ENCODE results near the gene ANKRD11. TPM values are rescaled to one million over a fixed set of nuclear protein-coding genes. Genes with fewer than 3 reads are reported as not detected.

ANKRD11 gene
- polyA plus RNA-seq, 3 donors: 3.2 to 62.4 (median 5.4) TPM

- no peaks in the 10 kb centered on the region for H3K9me3 Mint-ChIP-seq
- WGBS (ENCODE audit: insufficient coverage): 86% methylated on average over 14 of the region's 16 CpGs
- no peaks in the 10 kb centered on the region for H3K79me2 ChIP-seq (ENCODE audit: insufficient read depth, low read length)
- H3K36me3 ChIP-seq (replicated peaks in 1 of 2; ENCODE audit: control insufficient read depth in 1 of 2, insufficient read depth in 2 of 2, low read length in 2 of 2): peaks cover 69 to 93% of the 10 kb centered on the region in 2 donors
- intact Hi-C loops (cut with micrococcal nuclease): no loop called here
- TF ChIP-seq, protein P1, sequence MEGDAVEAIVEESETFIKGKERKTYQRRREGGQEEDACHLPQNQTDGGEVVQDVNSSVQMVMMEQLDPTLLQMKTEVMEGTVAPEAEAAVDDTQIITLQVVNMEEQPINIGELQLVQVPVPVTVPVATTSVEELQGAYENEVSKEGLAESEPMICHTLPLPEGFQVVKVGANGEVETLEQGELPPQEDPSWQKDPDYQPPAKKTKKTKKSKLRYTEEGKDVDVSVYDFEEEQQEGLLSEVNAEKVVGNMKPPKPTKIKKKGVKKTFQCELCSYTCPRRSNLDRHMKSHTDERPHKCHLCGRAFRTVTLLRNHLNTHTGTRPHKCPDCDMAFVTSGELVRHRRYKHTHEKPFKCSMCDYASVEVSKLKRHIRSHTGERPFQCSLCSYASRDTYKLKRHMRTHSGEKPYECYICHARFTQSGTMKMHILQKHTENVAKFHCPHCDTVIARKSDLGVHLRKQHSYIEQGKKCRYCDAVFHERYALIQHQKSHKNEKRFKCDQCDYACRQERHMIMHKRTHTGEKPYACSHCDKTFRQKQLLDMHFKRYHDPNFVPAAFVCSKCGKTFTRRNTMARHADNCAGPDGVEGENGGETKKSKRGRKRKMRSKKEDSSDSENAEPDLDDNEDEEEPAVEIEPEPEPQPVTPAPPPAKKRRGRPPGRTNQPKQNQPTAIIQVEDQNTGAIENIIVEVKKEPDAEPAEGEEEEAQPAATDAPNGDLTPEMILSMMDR (IDR thresholded peaks at IDR 0.05): no peak
- H3K4me3 Mint-ChIP-seq: no peak overlapping the region
- H3K27me3 ChIP-seq (ENCODE audit: control insufficient read depth in 2 of 2, insufficient read depth in 2 of 2, low read length in 2 of 2): no peaks in the 10 kb centered on the region
- peaks cover 7% of the 10 kb centered on the region for H4K20me1 ChIP-seq (ENCODE audit: insufficient read depth, low read length)
- peaks cover 9% of the 10 kb centered on the region for H3K4me1 Mint-ChIP-seq
- H3K36me3 Mint-ChIP-seq: peaks cover 72 to 95% of the 10 kb centered on the region in 2 donors
- no peak overlapping the region for H3K4me3 ChIP-seq (replicated peaks in 1 of 3; ENCODE audit: low read depth in 2 of 3, low read length in 3 of 3)
- peaks cover 10 to 12% of the 10 kb centered on the region in 2 donors for H3K4me1 ChIP-seq (ENCODE audit: control insufficient read depth in 1 of 2, insufficient read depth in 2 of 2, low read length in 2 of 2)
- H3K9me3 ChIP-seq (replicated peaks in 1 of 2; ENCODE audit: control insufficient read depth in 1 of 2, insufficient read depth in 1 of 2, low read length in 2 of 2): no peaks in the 10 kb centered on the region
- H3K27ac ChIP-seq (ENCODE audit: low read depth in 1 of 2, low read length in 2 of 2): no peak overlapping the region
- H3K27me3 Mint-ChIP-seq (ENCODE audit: low read depth in 3 of 3): peaks cover 0 to under 1% (median 0%) of the 10 kb centered on the region in 3 donors
- H2AFZ ChIP-seq (ENCODE audit: insufficient read depth, low read depth, low read length, poor library complexity, severe bottlenecking): no peak overlapping the region
- peak overlapping the region in 1 of 7 donors; percentile 35 for H3K27ac Mint-ChIP-seq
- DNase-seq: no peak
- H3K9ac ChIP-seq (ENCODE audit: insufficient read depth, low read length, poor library complexity, severe bottlenecking): no peak overlapping the region
- H3K4me2 ChIP-seq (replicated peaks; ENCODE audit: extremely low read depth, low read length, poor library complexity, severe bottlenecking): no peak overlapping the region
These were observed 38.7 kb upstream of the ANKRD11 start for GRCh38 chr16:89529097-89529496.

DNA sequence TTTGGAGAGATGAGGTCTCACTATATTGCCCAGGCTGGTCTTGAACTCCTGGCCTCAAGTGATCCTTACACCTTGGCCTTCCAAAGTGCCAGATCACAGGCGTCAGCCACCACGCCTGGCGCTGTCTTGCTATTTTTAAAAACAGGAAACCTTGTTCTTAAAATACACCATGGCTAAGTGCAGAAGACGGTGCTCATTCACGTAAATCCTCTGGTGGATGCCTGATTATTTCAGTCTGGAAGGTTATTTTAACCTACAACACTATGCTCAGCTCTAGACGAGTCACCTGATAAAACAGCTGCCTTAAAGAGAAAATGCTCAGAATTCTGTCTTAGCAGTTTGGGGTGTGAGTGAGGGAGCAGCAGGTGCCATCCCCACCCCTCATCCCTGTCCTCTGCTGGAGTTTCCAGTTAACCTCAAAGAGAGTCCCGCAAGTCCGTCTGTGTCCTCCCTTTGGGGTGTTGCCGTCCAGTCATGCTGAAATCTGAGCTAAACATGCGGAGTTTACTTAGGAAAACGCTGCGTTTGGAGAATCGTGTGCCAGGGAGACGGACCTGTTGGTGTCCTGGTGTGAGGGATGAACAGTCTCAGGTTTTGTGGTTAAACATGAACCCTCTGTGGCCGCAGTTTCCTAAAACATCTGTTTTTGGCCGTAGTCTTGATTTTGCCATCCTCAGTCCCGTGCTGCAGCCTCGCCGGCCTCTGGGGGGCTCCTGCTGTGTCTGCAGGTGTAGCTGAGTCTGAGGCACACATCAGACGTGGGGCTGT, 35.0 kb upstream of the ANKRD11 start:
- Mint-ChIP-seq H3K4me3 (no peak overlapping the region), H3K27me3 (ENCODE audit: low read depth in 3 of 3) (no peaks in the 10 kb centered on the region), H3K36me3 (peaks cover 83 to 98% of the 10 kb centered on the region in 2 donors), H3K27ac (peak overlapping the region in 2 of 7 donors; percentile 61 to 73), H3K4me1 (no peaks in the 10 kb centered on the region), H3K9me3 (no peaks in the 10 kb centered on the region)
- Histone ChIP-seq H2AFZ (ENCODE audit: insufficient read depth, low read depth, low read length, poor library complexity, severe bottlenecking) (no peak overlapping the region), H3K27me3 (ENCODE audit: control insufficient read depth in 2 of 2, insufficient read depth in 2 of 2, low read length in 2 of 2) (no peaks in the 10 kb centered on the region), H3K4me2 (replicated peaks; ENCODE audit: extremely low read depth, low read length, poor library complexity, severe bottlenecking) (no peak overlapping the region), H3K4me3 (replicated peaks in 1 of 3; ENCODE audit: low read depth in 2 of 3, low read length in 3 of 3) (no peak overlapping the region), H4K20me1 (ENCODE audit: insufficient read depth, low read length) (peaks cover 33% of the 10 kb centered on the region), H3K79me2 (ENCODE audit: insufficient read depth, low read length) (peaks cover 7% of the 10 kb centered on the region), H3K4me1 (ENCODE audit: control insufficient read depth in 1 of 2, insufficient read depth in 2 of 2, low read length in 2 of 2) (no peaks in the 10 kb centered on the region), H3K36me3 (replicated peaks in 1 of 2; ENCODE audit: control insufficient read depth in 1 of 2, insufficient read depth in 2 of 2, low read length in 2 of 2) (peaks cover 83 to 99% of the 10 kb centered on the region in 2 donors), H3K9ac (ENCODE audit: insufficient read depth, low read length, poor library complexity, severe bottlenecking) (no peak overlapping the region), H3K9me3 (replicated peaks in 1 of 2; ENCODE audit: control insufficient read depth in 1 of 2, insufficient read depth in 1 of 2, low read length in 2 of 2) (no peaks in the 10 kb centered on the region), H3K27ac (ENCODE audit: low read depth in 1 of 2, low read length in 2 of 2) (no peak overlapping the region)
- DNase-seq: no peak
- WGBS (ENCODE audit: insufficient coverage): 53% methylated on average over 14 of the region's 20 CpGs
- intact Hi-C loops (cut with micrococcal nuclease): no loop called here
- TF ChIP-seq, protein P1 (IDR thresholded peaks at IDR 0.05): no peak

All from CD14-positive monocyte (primary cell).